ENCODE measurements around the gene SIGLEC6. TPM values are rescaled to one million over a fixed set of nuclear protein-coding genes. Genes with fewer than 3 reads are reported as not detected.

Gene SIGLEC6
- 1 to 10 TPM in 2 of 4 donors, under 1 TPM in 1, not detected in 1; 0.55 to 4.4 (median 1.7) TPM for total RNA-seq

- 5 to 32% methylated on average over 8 to 25 of the region's 25 CpGs for WGBS, 2 donors (ENCODE audit: low coverage in 1 of 2)
- no peak for TF ChIP-seq EP300 (IDR thresholded peaks at IDR 0.05; ENCODE audit: low read depth)
- no peak for TF ChIP-seq CTCF (IDR thresholded peaks at IDR 0.05)
- TF ChIP-seq POLR2A (IDR thresholded peaks at IDR 0.05), result no peak
- TF ChIP-seq POLR2AphosphoS5 (IDR thresholded peaks at IDR 0.05), result no peak
- intact Hi-C loops (cut with DNase I; ENCODE audit: low total_unique reads) (no loop called here), in situ Hi-C loops (cut with MboI; ENCODE audit: low pct_ligation_motif_present in 1 of 4, low pct_unique_long_range_greater_than_20kb in 1 of 4, low sequenced_read_pairs in 3 of 4) (no loop called here)
- DNase-seq, result peak; percentile 51
- no peak within 1 kb of the TSS for H3K4me3 ChIP-seq
- H3K9me3 ChIP-seq, result no peaks in the 10 kb centered on the region
- no peaks in the 10 kb centered on the region for H3K4me1 ChIP-seq
- no peak within 1 kb of the TSS for H3K27ac ChIP-seq
- peaks cover 10% of the 10 kb centered on the region for H3K27me3 ChIP-seq
- H3K36me3 ChIP-seq, result no peaks in the 10 kb centered on the region
These were observed at the start of gene SIGLEC6 for GRCh38 chr19:51531349-51532315. TSS of gene SIGLEC6 (minus strand) at chr19:51531670. CDS start at chr19:51531648, 22 bp downstream.

- Histone ChIP-seq H3K4me1 (peaks cover 3 to 10% (median 10%) of the 10 kb centered on the region in 4 donors), H3K27ac (no peak overlapping the region), H3K4me3 (no peak overlapping the region), H3K36me3 (peaks cover 0 to 31% (median 4%) of the 10 kb centered on the region in 4 donors), H3K9me3 (no peaks in the 10 kb centered on the region), H3K27me3 (no peaks in the 10 kb centered on the region)
- TF ChIP-seq POLR2AphosphoS5 (IDR thresholded peaks at IDR 0.05) (no peak), CTCF (IDR thresholded peaks at IDR 0.05) (no peak)
- WGBS, 2 donors (ENCODE audit: low coverage in 1 of 2), result 91 to 94% methylated on average over 5 to 6 of the region's 6 CpGs
- no peak for DNase-seq
- in situ Hi-C loops (cut with MboI; ENCODE audit: low pct_ligation_motif_present in 1 of 4, low pct_unique_long_range_greater_than_20kb in 1 of 4, low sequenced_read_pairs in 3 of 4) (no loop called here), intact Hi-C loops (cut with DNase I; ENCODE audit: low total_unique reads) (no loop called here)
These were observed 45.4 kb upstream of the SIGLEC6 start for GRCh38 chr19:51576850-51577249.

- Histone ChIP-seq H3K27me3 (no peaks in the 10 kb centered on the region), H3K36me3 (peaks cover 0 to 14% (median 4%) of the 10 kb centered on the region in 4 donors), H3K4me1 (peaks cover 6 to 18% (median 13%) of the 10 kb centered on the region in 4 donors), H3K27ac (no peak overlapping the region), H3K9me3 (no peaks in the 10 kb centered on the region), H3K4me3 (no peak overlapping the region)
- in situ Hi-C loops (cut with MboI; ENCODE audit: low pct_ligation_motif_present in 1 of 4, low pct_unique_long_range_greater_than_20kb in 1 of 4, low sequenced_read_pairs in 3 of 4), result no loop called here
- WGBS, 2 donors (ENCODE audit: low coverage in 1 of 2), result 93 to 100% methylated on average over 1 to 3 of the region's 3 CpGs
- no peak for TF ChIP-seq POLR2AphosphoS5 (IDR thresholded peaks at IDR 0.05)
- no peak for TF ChIP-seq CTCF (IDR thresholded peaks at IDR 0.05)
- no peak for TF ChIP-seq POLR2A (IDR thresholded peaks at IDR 0.05)
- TF ChIP-seq EP300 (IDR thresholded peaks at IDR 0.05; ENCODE audit: low read depth), result no peak
- DNase-seq, result no peak
- intact Hi-C loops (cut with DNase I; ENCODE audit: low total_unique reads), result no loop called here
These were observed 41.9 kb upstream of the SIGLEC6 start for GRCh38 chr19:51573331-51573730.

- in situ Hi-C loops (cut with MboI; ENCODE audit: low pct_ligation_motif_present in 1 of 4, low pct_unique_long_range_greater_than_20kb in 1 of 4, low sequenced_read_pairs in 3 of 4) (no loop called here), intact Hi-C loops (cut with DNase I; ENCODE audit: low total_unique reads) (no loop called here)
- 80 to 96% methylated on average over 2 to 4 of the region's 4 CpGs for WGBS, 2 donors (ENCODE audit: low coverage in 1 of 2)
These were observed 41.4 kb upstream of the SIGLEC6 start for GRCh38 chr19:51572908-51573307.

More at GRCh38 chr19:51572908-51573307, 41.4 kb upstream of the SIGLEC6 start:
- no peak overlapping the region for H3K4me3 ChIP-seq
- no peaks in the 10 kb centered on the region for H3K9me3 ChIP-seq
- H3K27ac ChIP-seq, result no peak overlapping the region
- no peak for DNase-seq
- H3K27me3 ChIP-seq, result no peaks in the 10 kb centered on the region
- peaks cover 6 to 18% (median 13%) of the 10 kb centered on the region in 4 donors for H3K4me1 ChIP-seq
- no peak for TF ChIP-seq CTCF (IDR thresholded peaks at IDR 0.05)
- TF ChIP-seq EP300 (IDR thresholded peaks at IDR 0.05; ENCODE audit: low read depth), result no peak
- no peak for TF ChIP-seq POLR2A (IDR thresholded peaks at IDR 0.05)
- TF ChIP-seq POLR2AphosphoS5 (IDR thresholded peaks at IDR 0.05), result no peak
- peaks cover 0 to 14% (median 4%) of the 10 kb centered on the region in 4 donors for H3K36me3 ChIP-seq

All from transverse colon (tissue), 4 donors.